Mesenchymal stem cell (in vitro differentiated cells and primary cell): ENCODE measurements around the gene TEKT5.

Experiments
- DNase-seq: peaks from one replicate; pipeline ENCODE4 v3.0.0-alpha.2; 2013
- H2AFZ ChIP-seq: one replicate; pipeline ENCODE4 v1.6.1; 2013; ENCODE audit warnings: low read depth, mild to moderate bottlenecking, control low read depth, inconsistent platforms, low read length, moderate library complexity
- H2AK5ac ChIP-seq: 2 replicates; pipeline ENCODE4 v1.6.1; 2013; ENCODE audit warnings: low read length, moderate library complexity, mild to moderate bottlenecking, inconsistent platforms; ENCODE audit not compliant: severe bottlenecking
- H2BK120ac ChIP-seq: one replicate; pipeline ENCODE4 v1.6.1; 2013; ENCODE audit warnings: low read depth, mild to moderate bottlenecking, inconsistent platforms, low read length, moderate library complexity
- H2BK12ac ChIP-seq, 2 experiments: one replicate each; pipeline ENCODE4 v1.6.1; 2013; ENCODE audit warnings: inconsistent platforms in 2 of 2, low read length in 2 of 2, mild to moderate bottlenecking in 2 of 2, moderate library complexity in 2 of 2, control low read depth in 1 of 2
- H2BK15ac ChIP-seq: one replicate; pipeline ENCODE4 v1.6.1; 2013; ENCODE audit warnings: mild to moderate bottlenecking, low read depth, inconsistent platforms; ENCODE audit not compliant: poor library complexity, severe bottlenecking
- H2BK5ac ChIP-seq: 2 replicates; pipeline ENCODE4 v1.6.1; 2013; ENCODE audit warnings: low read depth, mild to moderate bottlenecking, low read length, control low read depth, inconsistent platforms; ENCODE audit not compliant: poor library complexity, severe bottlenecking
- H3K14ac ChIP-seq, 2 experiments: one replicate each; pipeline ENCODE4 v1.6.1; 2013; ENCODE audit warnings: inconsistent platforms in 2 of 2, low read length in 2 of 2, control low read depth in 1 of 2, mild to moderate bottlenecking in 1 of 2, moderate library complexity in 1 of 2
- H3K18ac ChIP-seq, 2 experiments: one replicate each; pipeline ENCODE4 v1.6.1; 2013; ENCODE audit warnings: inconsistent platforms in 2 of 2, low read length in 2 of 2, control low read depth in 1 of 2, low read depth in 1 of 2, mild to moderate bottlenecking in 1 of 2
- H3K23ac ChIP-seq, 2 experiments: one replicate each; pipeline ENCODE4 v1.6.1; 2013; ENCODE audit warnings: inconsistent platforms in 2 of 2, low read length in 2 of 2, mild to moderate bottlenecking in 2 of 2, moderate library complexity in 2 of 2, control low read depth in 1 of 2
- H3K27ac ChIP-seq: 2 replicates; pipeline ENCODE4 v1.5.1; 2013; ENCODE audit warnings: mild to moderate bottlenecking, moderate library complexity, low read length, control low read depth, inconsistent platforms; ENCODE audit not compliant: poor library complexity, severe bottlenecking
- H3K27me3 ChIP-seq, 2 experiments: 2 replicates each; pipeline versions ENCODE4 v1.6.1 to v1.7.0; 2013; ENCODE audit warnings: low read length in 2 of 2, mild to moderate bottlenecking in 2 of 2, moderate library complexity in 2 of 2, control low read depth in 1 of 2, inconsistent platforms in 1 of 2; ENCODE audit not compliant: control insufficient read depth in 1 of 2, insufficient read depth in 1 of 2
- H3K36me3 ChIP-seq, 2 experiments: 2 replicates each; pipeline versions ENCODE4 v1.6.1 to v1.7.0; 2013; ENCODE audit warnings: low read length in 2 of 2, control low read depth in 1 of 2, inconsistent platforms in 1 of 2, low read depth in 1 of 2, mild to moderate bottlenecking in 1 of 2; ENCODE audit not compliant: insufficient read depth in 2 of 2, control insufficient read depth in 1 of 2
- H3K4ac ChIP-seq, 2 experiments: one replicate each; pipeline ENCODE4 v1.6.1; 2013; ENCODE audit warnings: inconsistent platforms in 2 of 2, low read length in 2 of 2, mild to moderate bottlenecking in 2 of 2, moderate library complexity in 2 of 2, control low read depth in 1 of 2, low read depth in 1 of 2
- H3K4me1 ChIP-seq: 2 replicates; pipeline ENCODE4 v1.6.1; 2013; ENCODE audit warnings: low read depth, low read length, control low read depth; ENCODE audit not compliant: control insufficient read depth, insufficient read depth
- H3K4me2 ChIP-seq: 2 replicates; pipeline ENCODE4 v1.6.1; 2013; ENCODE audit warnings: low read length, mild to moderate bottlenecking, inconsistent platforms; ENCODE audit not compliant: poor library complexity, severe bottlenecking
- H3K4me3 ChIP-seq, 2 experiments: 2 replicates each; pipeline versions ENCODE4 v1.5.1 to v1.7.0; 2013; ENCODE audit warnings: low read length in 2 of 2, mild to moderate bottlenecking in 2 of 2, control low read depth in 1 of 2, low read depth in 1 of 2; ENCODE audit not compliant: insufficient read depth in 1 of 2
- H3K79me1 ChIP-seq: replicated peaks from 2 replicates; pipeline ENCODE4 v1.6.1; 2013; ENCODE audit warnings: mild to moderate bottlenecking, control low read depth, low read length, inconsistent platforms; ENCODE audit not compliant: poor library complexity, severe bottlenecking
- H3K9ac ChIP-seq: 2 replicates; pipeline ENCODE4 v1.7.0; 2013; ENCODE audit warnings: mild to moderate bottlenecking, low read length, moderate library complexity
- H3K9me3 ChIP-seq: 2 replicates; pipeline ENCODE4 v1.7.0; 2013; ENCODE audit warnings: mild to moderate bottlenecking, low read length; ENCODE audit not compliant: control insufficient read depth
- H4K8ac ChIP-seq: one replicate; pipeline ENCODE4 v1.6.1; 2013; ENCODE audit warnings: inconsistent platforms, mild to moderate bottlenecking, low read length, moderate library complexity
- H4K91ac ChIP-seq: one replicate; pipeline ENCODE4 v1.6.1; 2013; ENCODE audit warnings: mild to moderate bottlenecking, low read length, inconsistent platforms
- WGBS: methylation state at CpG from one replicate; pipeline ENCODE4 v1.1.7; 2013; ENCODE audit warnings: mixed read lengths; 5-methylcytosine and 5-hydroxymethylcytosine counted together

Gene TEKT5

GRCh38 chr16:10610499-10611184 lies 84.1 kb downstream of the TEKT5 start:
- Histone ChIP-seq H3K4ac (no peak overlapping the region), H2AK5ac (no peak overlapping the region), H2AFZ (no peak overlapping the region), H3K27ac (no peak overlapping the region), H3K4me1 (peaks cover 3% of the 10 kb centered on the region), H3K23ac (no peak overlapping the region), H3K9me3 (no peaks in the 10 kb centered on the region), H3K9ac (no peak overlapping the region), H2BK120ac (no peak overlapping the region), H3K4me3 (no peak overlapping the region), H3K14ac (no peak overlapping the region), H2BK12ac (no peak overlapping the region), H3K18ac (no peak overlapping the region), H3K79me1 (no peaks in the 10 kb centered on the region), H4K8ac (no peak overlapping the region), H3K4me2 (no peak overlapping the region), H3K27me3 (peaks cover 0 to 5% of the 10 kb centered on the region in 2 experiments), H3K36me3 (no peaks in the 10 kb centered on the region), H4K91ac (no peak overlapping the region), H2BK5ac (no peak overlapping the region), H2BK15ac (no peak overlapping the region)
- DNase-seq = no peak
- 84% methylated on average over 12 of the region's 13 CpGs for WGBS

DNA sequence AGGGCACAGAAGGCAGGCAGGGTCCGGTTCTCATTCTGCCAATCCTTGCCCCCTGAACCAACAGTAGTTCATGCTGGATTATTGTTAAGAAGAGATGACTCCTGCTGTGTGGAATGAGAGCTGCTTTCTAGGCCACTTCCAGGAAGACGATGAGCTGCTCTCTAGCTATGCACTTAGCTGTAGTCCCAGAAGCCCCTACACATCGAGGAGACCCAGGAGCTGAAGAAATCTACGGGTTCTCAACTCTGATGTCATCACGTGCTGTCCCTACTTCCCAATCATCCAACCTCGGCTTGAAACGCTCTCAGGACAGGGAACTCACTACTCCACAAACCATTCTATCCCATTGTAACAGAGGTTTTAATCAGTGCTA lies 85.3 kb downstream of the TEKT5 start:
- Histone ChIP-seq H3K79me1 (no peaks in the 10 kb centered on the region), H4K91ac (no peak overlapping the region), H2AFZ (no peak overlapping the region), H4K8ac (no peak overlapping the region), H2AK5ac (no peak overlapping the region), H3K9ac (peak overlapping the region; percentile 56), H3K9me3 (no peaks in the 10 kb centered on the region), H3K36me3 (no peaks in the 10 kb centered on the region), H3K27ac (no peak overlapping the region), H3K4me2 (no peak overlapping the region), H2BK120ac (no peak overlapping the region), H3K27me3 (peaks cover 0 to 6% of the 10 kb centered on the region in 2 experiments), H3K14ac (peak overlapping the region in 1 of 2 experiments; percentile 11), H3K4me1 (peaks cover 3% of the 10 kb centered on the region), H3K23ac (no peak overlapping the region), H2BK15ac (no peak overlapping the region), H2BK12ac (no peak overlapping the region), H3K4ac (no peak overlapping the region), H2BK5ac (no peak overlapping the region), H3K18ac (no peak overlapping the region), H3K4me3 (peak overlapping the region in 1 of 2 experiments; percentile 50)
- peak; percentile 62 for DNase-seq
- WGBS = 44% methylated on average over 7 of the region's 7 CpGs

DNA sequence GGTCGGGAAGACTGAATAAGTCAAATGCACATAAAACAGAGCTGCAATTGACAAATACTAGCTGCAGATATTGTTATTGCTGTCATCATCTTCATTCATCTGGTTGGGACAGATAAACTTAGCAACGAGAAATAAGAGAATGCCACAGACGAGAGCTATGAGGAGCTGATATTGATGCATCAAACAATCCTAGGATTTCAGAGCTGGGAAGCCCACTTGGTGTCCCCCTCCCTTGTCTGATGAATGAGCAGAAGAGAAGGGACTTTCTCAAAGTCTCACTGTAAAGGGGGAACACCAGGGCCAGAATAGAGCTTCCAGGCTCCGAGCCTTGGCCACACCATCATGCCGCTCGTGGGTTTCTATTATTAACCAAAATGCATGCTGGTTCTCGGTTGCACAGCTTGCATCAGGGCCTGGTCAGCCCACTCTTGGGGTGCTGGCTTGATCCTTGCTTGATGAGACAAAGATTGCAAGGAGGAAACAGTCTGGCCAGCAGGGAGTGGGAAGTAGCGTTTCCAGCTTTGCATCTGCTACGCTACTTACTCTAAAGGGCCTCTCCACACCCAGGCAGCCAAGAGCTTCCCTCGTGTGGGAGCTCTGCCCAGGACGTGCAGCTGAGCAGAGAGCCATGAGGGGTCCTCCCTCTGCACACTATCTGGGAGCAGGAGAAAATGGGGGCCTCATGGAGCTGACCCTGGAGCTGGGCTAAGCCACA lies 85.9 kb downstream of the TEKT5 start:
- Histone ChIP-seq H2BK12ac (no peak overlapping the region), H2BK120ac (no peak overlapping the region), H2AFZ (no peak overlapping the region), H3K4me2 (no peak overlapping the region), H3K36me3 (no peaks in the 10 kb centered on the region), H3K23ac (no peak overlapping the region), H3K9me3 (no peaks in the 10 kb centered on the region), H3K18ac (no peak overlapping the region), H3K27ac (no peak overlapping the region), H2AK5ac (no peak overlapping the region), H3K14ac (peak overlapping the region in 1 of 2 experiments; percentile 11), H3K9ac (peak overlapping the region; percentile 56), H3K4me1 (peaks cover 3% of the 10 kb centered on the region), H3K4me3 (peak overlapping the region in 1 of 2 experiments; percentile 50), H2BK15ac (no peak overlapping the region), H2BK5ac (no peak overlapping the region), H3K27me3 (peaks cover 0 to 12% of the 10 kb centered on the region in 2 experiments), H4K91ac (no peak overlapping the region), H4K8ac (no peak overlapping the region), H3K79me1 (no peaks in the 10 kb centered on the region), H3K4ac (no peak overlapping the region)
- DNase-seq = no peak
- 81% methylated on average over 11 of the region's 11 CpGs for WGBS

- no peak overlapping the region for H3K14ac ChIP-seq
- H3K23ac ChIP-seq = no peak overlapping the region
- no peak for DNase-seq
- WGBS = 80% methylated on average over 3 of the region's 3 CpGs
- H4K8ac ChIP-seq = no peak overlapping the region
- H2BK15ac ChIP-seq = no peak overlapping the region
- H3K4me3 ChIP-seq = no peak overlapping the region
- no peak overlapping the region for H2AK5ac ChIP-seq
- H3K4me1 ChIP-seq = peaks cover 3% of the 10 kb centered on the region
- H3K4ac ChIP-seq = no peak overlapping the region
- no peak overlapping the region for H2AFZ ChIP-seq
- H3K36me3 ChIP-seq = no peaks in the 10 kb centered on the region
- H3K9ac ChIP-seq = no peak overlapping the region
- H3K4me2 ChIP-seq = no peak overlapping the region
- no peak overlapping the region for H2BK120ac ChIP-seq
- no peak overlapping the region for H3K18ac ChIP-seq
- H3K9me3 ChIP-seq = no peaks in the 10 kb centered on the region
- no peak overlapping the region for H2BK5ac ChIP-seq
- H3K27ac ChIP-seq = no peak overlapping the region
- no peak overlapping the region for H2BK12ac ChIP-seq
- no peak overlapping the region for H4K91ac ChIP-seq
- peaks cover under 1 to 25% of the 10 kb centered on the region in 2 experiments for H3K27me3 ChIP-seq
- H3K79me1 ChIP-seq = no peaks in the 10 kb centered on the region
These were observed 87.6 kb downstream of the TEKT5 start for GRCh38 chr16:10607157-10607556.
